PFSK-1 (cell line): ENCODE results near the gene LDB3.

ENCODE experiments used
- POLR2AphosphoS5 ChIP-seq: IDR thresholded peaks from 2 replicates; pipeline ENCODE4 v1.6.1; 2012; ENCODE audit warnings: low read depth, mild to moderate bottlenecking, control low read depth, low read length, moderate library complexity
- REST ChIP-seq, 2 experiments: IDR thresholded peaks; 2 replicates each; pipeline versions ENCODE4 v1.6.1 to v1.8.0; 2011 to 2012; ENCODE audit warnings: low read depth in 2 of 2, low read length in 2 of 2, control low read depth in 1 of 2, inconsistent platforms in 1 of 2, mild to moderate bottlenecking in 1 of 2, moderate library complexity in 1 of 2; ENCODE audit not compliant: insufficient read depth in 1 of 2
- SIN3A ChIP-seq: IDR thresholded peaks from 2 replicates; pipeline ENCODE4 v1.6.1; 2012; ENCODE audit warnings: mild to moderate bottlenecking, low read length, moderate library complexity, borderline replicate concordance; ENCODE audit not compliant: insufficient read depth

- TF ChIP-seq POLR2AphosphoS5 (no peak), REST (IDR thresholded peaks at IDR 0.05; ENCODE audit: insufficient read depth in 1 of 2, low read depth in 2 of 2, low read length in 2 of 2) (no peak), SIN3A (no peak)
Measured at GRCh38 chr10:86749854-86750253, 81.5 kb downstream of the LDB3 start.
